Ascending aorta (tissue), 2 donors: ENCODE results near the gene GNAQ. TPM values are rescaled to one million over a fixed set of nuclear protein-coding genes. Genes with fewer than 3 reads are reported as not detected.

Experiments
- DNase-seq, 2 donors: peaks; one replicate each; pipeline ENCODE4 v3.0.0-alpha.2; 2019; ENCODE audit warnings: low spot score in 2 of 2
- H3K27ac ChIP-seq, 2 donors: fragments of 200-600 bp; sonication (generic); one replicate each; pipeline ENCODE4 v1.5.1; 2016 to 2017; ENCODE audit warnings: mild to moderate bottlenecking in 1 of 2
- H3K27me3 ChIP-seq: fragments of 200-600 bp; sonication (generic); one replicate; pipeline ENCODE4 v1.5.1; 2017
- H3K36me3 ChIP-seq, 2 donors: fragments of 200-600 bp; sonication (generic); one replicate each; pipeline ENCODE4 v1.5.1; 2016
- H3K4me1 ChIP-seq, 2 donors: fragments of 200-600 bp; sonication (generic); one replicate each; pipeline ENCODE4 v1.5.1; 2016 to 2017; ENCODE audit warnings: mild to moderate bottlenecking in 1 of 2
- H3K4me3 ChIP-seq, 2 donors: fragments of 200-600 bp; sonication (generic); one replicate each; pipeline ENCODE4 v1.5.1; 2016 to 2017; ENCODE audit warnings: mild to moderate bottlenecking in 1 of 2
- H3K9me3 ChIP-seq, 2 donors: fragments of 200-600 bp; sonication (generic); one replicate each; pipeline ENCODE4 v1.5.1; 2016
- intact Hi-C: fragments of 100-400 bp; cut with DNase I; formaldehyde crosslinking; loops from one replicate; pipeline ENCODE4 v1.15.1; 2023
- total RNA-seq: library from RNA; depleted of rRNA; stranded (reverse); fragments of >200 nt; gene quantifications from one replicate; pipeline ENCODE4 v1.1.0, GENCODE V29; 2016
- TF ChIP-seq, protein P1 (sequence below), 3 experiments: fragments of 200-600 bp in 2 of 3; fragments of 450-650 bp in 1 of 3; sonication (generic) in 2 of 3; IDR thresholded peaks; one replicate each; pipeline ENCODE4 v1.5.1; 2016 to 2019; ENCODE audit warnings: antibody characterized with exemption in 3 of 3, mild to moderate bottlenecking in 1 of 3, moderate library complexity in 1 of 3

The GNAQ gene
- total RNA-seq, 1 donor from 2014 or later, result 29.2 TPM

DNA sequence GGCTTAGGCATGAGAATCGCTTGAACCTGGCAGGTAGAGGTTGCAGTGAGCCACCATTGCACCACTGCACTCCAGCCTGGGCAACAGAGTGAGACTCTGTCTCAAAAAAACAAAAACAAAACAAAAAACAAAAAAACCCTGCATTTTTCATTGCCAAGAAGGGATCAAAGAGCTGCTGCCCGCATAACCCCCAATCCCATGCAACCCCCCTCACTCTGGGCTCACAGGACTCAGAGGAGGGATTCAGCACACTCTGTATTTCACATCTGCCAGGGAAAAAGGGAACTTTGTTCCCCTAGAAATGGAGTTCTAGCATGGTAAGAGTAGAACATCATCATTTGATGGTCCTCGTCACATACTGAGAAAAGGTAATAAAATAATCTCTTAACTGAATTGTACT is 229.5 kb downstream of the GNAQ start:
- Histone ChIP-seq H3K4me1 (no peaks in the 10 kb centered on the region), H3K9me3 (no peaks in the 10 kb centered on the region), H3K27me3 (no peaks in the 10 kb centered on the region), H3K27ac (no peak overlapping the region), H3K4me3 (no peak overlapping the region), H3K36me3 (peaks cover 0 to under 1% of the 10 kb centered on the region in 2 donors)
- no peak for DNase-seq
- intact Hi-C loops, result no loop called here
- TF ChIP-seq, protein P1, sequence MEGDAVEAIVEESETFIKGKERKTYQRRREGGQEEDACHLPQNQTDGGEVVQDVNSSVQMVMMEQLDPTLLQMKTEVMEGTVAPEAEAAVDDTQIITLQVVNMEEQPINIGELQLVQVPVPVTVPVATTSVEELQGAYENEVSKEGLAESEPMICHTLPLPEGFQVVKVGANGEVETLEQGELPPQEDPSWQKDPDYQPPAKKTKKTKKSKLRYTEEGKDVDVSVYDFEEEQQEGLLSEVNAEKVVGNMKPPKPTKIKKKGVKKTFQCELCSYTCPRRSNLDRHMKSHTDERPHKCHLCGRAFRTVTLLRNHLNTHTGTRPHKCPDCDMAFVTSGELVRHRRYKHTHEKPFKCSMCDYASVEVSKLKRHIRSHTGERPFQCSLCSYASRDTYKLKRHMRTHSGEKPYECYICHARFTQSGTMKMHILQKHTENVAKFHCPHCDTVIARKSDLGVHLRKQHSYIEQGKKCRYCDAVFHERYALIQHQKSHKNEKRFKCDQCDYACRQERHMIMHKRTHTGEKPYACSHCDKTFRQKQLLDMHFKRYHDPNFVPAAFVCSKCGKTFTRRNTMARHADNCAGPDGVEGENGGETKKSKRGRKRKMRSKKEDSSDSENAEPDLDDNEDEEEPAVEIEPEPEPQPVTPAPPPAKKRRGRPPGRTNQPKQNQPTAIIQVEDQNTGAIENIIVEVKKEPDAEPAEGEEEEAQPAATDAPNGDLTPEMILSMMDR (IDR thresholded peaks at IDR 0.05), result no peak

DNA sequence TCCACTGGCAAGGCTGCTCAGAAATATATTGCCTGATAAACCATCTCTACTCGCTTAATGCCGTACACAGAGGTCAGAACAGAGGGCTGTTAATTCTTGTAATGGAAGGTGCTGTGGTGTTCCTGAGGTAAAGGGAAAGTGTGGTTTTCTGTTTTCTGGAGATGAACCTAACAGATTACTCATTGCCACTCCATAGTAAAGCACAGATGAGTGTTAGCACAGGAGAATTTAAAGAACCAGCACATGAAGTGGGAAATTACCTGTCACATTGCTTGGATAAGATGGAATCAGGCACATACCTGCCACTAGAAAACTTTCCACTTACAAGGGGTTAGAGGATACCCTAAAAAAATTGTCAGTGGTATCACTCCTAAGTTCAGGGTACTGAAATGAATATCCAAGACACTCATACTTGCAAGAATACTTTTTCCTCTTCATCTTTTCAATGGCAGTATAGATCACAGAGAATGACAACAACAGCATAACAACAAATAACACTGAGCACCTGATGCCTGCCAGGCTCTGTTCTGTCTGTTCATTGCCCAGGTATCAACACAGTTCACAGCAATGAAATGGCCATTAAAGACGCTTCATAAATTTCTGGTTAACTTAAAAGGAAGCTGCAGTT is 230.6 kb downstream of the GNAQ start:
- Histone ChIP-seq H3K27ac (no peak overlapping the region), H3K9me3 (no peaks in the 10 kb centered on the region), H3K4me3 (no peak overlapping the region), H3K36me3 (peaks cover 0 to 3% of the 10 kb centered on the region in 2 donors), H3K27me3 (no peaks in the 10 kb centered on the region), H3K4me1 (no peaks in the 10 kb centered on the region)
- intact Hi-C loops, result no loop called here
- TF ChIP-seq, protein P1 (IDR thresholded peaks at IDR 0.05), result no peak
- no peak for DNase-seq

DNA sequence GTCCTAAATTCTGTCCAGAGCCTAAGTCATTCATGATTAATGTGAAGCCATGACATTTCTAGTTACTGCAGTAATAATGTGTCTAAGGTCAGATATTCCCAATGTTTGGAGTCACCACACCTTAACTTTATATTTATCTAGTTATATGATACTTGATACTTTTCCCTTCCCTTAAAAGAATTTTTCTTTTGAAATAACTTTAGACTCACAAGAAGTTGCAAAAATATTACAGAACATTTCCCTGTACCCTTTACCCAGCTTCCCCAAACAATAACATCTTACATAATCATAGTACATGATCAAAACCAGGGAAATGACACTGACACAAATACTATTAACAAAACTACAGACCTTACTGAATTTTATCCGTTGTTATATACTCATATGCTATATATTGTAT is 233.5 kb downstream of the GNAQ start:
- intact Hi-C loops, result no loop called here
- H3K9me3 ChIP-seq, result no peaks in the 10 kb centered on the region
- no peaks in the 10 kb centered on the region for H3K4me1 ChIP-seq
- H3K27ac ChIP-seq, result no peak overlapping the region
- H3K36me3 ChIP-seq, result peaks cover 0 to 3% of the 10 kb centered on the region in 2 donors
- TF ChIP-seq, protein P1 (IDR thresholded peaks at IDR 0.05), result no peak
- DNase-seq, result no peak
- H3K4me3 ChIP-seq, result no peak overlapping the region
- H3K27me3 ChIP-seq, result no peaks in the 10 kb centered on the region

DNA sequence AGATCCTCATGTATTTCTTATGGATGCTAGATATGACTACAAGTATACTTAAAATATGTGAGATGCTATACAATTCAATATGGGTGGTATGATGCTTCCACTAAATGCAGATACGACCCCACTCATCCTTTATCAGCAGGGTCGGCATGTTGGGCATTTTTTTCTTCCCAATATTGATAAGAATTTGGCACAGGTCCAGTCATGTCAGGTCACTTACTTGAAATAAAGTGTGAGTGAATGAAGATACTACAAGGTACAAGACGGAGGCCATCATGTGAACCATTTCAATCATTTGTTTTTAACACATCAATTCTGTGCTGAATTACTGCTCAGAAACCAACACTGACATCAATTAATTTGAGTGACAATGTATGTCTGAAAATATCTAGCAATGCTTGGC is 236.6 kb downstream of the GNAQ start:
- no peak overlapping the region for H3K4me3 ChIP-seq
- H3K27me3 ChIP-seq, result no peaks in the 10 kb centered on the region
- H3K9me3 ChIP-seq, result no peaks in the 10 kb centered on the region
- DNase-seq, result no peak
- H3K27ac ChIP-seq, result no peak overlapping the region
- intact Hi-C loops, result no loop called here
- H3K36me3 ChIP-seq, result peaks cover 0 to 3% of the 10 kb centered on the region in 2 donors
- H3K4me1 ChIP-seq, result no peaks in the 10 kb centered on the region
- TF ChIP-seq, protein P1 (IDR thresholded peaks at IDR 0.05), result no peak

DNA sequence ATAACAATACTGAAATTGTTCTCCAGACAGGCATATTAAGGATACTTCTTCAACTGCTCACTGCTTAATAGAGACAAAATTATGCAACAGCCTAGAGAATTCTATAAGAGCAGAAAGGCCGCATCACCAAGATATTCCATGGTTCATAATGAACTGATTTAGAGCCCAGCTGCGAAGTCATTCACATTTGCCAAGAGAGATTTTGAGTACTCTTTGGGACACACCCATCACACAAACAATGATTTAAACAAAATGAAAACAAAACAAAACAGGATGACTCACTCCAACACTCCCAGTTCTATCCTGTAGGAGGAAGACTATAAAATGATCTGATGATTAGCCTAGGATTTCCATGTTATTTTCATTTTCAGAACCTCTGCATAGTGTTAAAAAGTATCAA is 237.8 kb downstream of the GNAQ start:
- intact Hi-C loops, result no loop called here
- Histone ChIP-seq H3K9me3 (no peaks in the 10 kb centered on the region), H3K4me1 (no peaks in the 10 kb centered on the region), H3K36me3 (peaks cover 0 to 3% of the 10 kb centered on the region in 2 donors), H3K27ac (no peak overlapping the region), H3K27me3 (no peaks in the 10 kb centered on the region), H3K4me3 (no peak overlapping the region)
- DNase-seq, result no peak
- TF ChIP-seq, protein P1 (IDR thresholded peaks at IDR 0.05), result no peak

DNA sequence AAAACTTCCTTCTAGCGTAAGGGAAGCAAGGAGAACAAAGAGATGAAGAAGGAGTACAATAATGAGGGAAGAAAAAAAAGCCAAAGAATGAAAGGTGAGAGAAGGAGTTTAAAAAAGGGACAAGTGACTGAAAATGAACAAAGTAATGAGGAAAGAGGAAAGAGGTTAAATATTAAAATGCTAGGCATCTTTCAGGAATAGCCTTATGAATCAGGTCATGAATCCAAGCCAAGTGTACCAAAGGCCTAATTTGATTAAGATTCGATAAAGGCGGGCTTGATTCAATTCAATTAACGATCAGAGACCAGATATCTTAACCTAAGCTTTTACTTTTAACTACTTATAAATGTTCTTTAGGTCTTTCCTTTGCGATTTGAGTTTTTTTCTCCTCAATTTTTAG is 241.7 kb downstream of the GNAQ start:
- Histone ChIP-seq H3K36me3 (peaks cover 0 to 3% of the 10 kb centered on the region in 2 donors), H3K27me3 (no peaks in the 10 kb centered on the region), H3K27ac (no peak overlapping the region), H3K4me3 (no peak overlapping the region), H3K9me3 (no peaks in the 10 kb centered on the region), H3K4me1 (no peaks in the 10 kb centered on the region)
- no peak for DNase-seq
- intact Hi-C loops, result no loop called here
- TF ChIP-seq, protein P1 (IDR thresholded peaks at IDR 0.05), result no peak
